HL-60/S4 (cell line): Measurements from ENCODE around the gene TAP2.
"Not testable (repeated sequence)": the region's sequence is repeated elsewhere in the genome, so short reads cannot be mapped to it uniquely, and the experiment has no call there.

Experiments
- in situ Hi-C: fragments of 300-500 bp; cut with MboI; formaldehyde crosslinking; loops from 2 replicates; pipeline ENCODE4 v1.14.3; 2022; ENCODE audit warnings: low sequenced_read_pairs

Gene TAP2

GRCh38 chr6:32838114-32838958, at the start of gene TAP2:
Gene TAP2 (minus strand): TSS chr6:32838739. CDS start chr6:32838233, 506 bp downstream.
- in situ Hi-C loops, result no loop called here

GRCh38 chr6:32887616-32888015, 49.1 kb upstream of the TAP2 start:
- in situ Hi-C loops, result no loop called here

GRCh38 chr6:32886681-32887383, 48.3 kb upstream of the TAP2 start:
- in situ Hi-C loops, result no loop called here

- in situ Hi-C loops, result no loop called here
Measured at GRCh38 chr6:32885698-32886286, 47.3 kb upstream of the TAP2 start.

- in situ Hi-C loops, result no loop called here
Measured at GRCh38 chr6:32883789-32884188, 45.2 kb upstream of the TAP2 start.

GRCh38 chr6:32882879-32883250, 44.3 kb upstream of the TAP2 start:
- in situ Hi-C loops, result no loop called here

- in situ Hi-C loops, result not testable (repeated sequence)
Measured at GRCh38 chr6:32880962-32881361, 42.4 kb upstream of the TAP2 start.

- in situ Hi-C loops, result no loop called here
Measured at GRCh38 chr6:32879691-32880090, 41.2 kb upstream of the TAP2 start.

GRCh38 chr6:32876603-32877002, 38.1 kb upstream of the TAP2 start:
- in situ Hi-C loops, result no loop called here

- in situ Hi-C loops, result not testable (repeated sequence)
Measured at GRCh38 chr6:32873947-32874346, 35.4 kb upstream of the TAP2 start.

GRCh38 chr6:32868257-32868788, 29.8 kb upstream of the TAP2 start:
- in situ Hi-C loops, result no loop called here

GRCh38 chr6:32867554-32868256, 29.2 kb upstream of the TAP2 start:
- in situ Hi-C loops, result no loop called here

GRCh38 chr6:32867022-32867477, 28.5 kb upstream of the TAP2 start:
- in situ Hi-C loops, result no loop called here

GRCh38 chr6:32865724-32866443, 27.3 kb upstream of the TAP2 start:
- in situ Hi-C loops, result no loop called here

- in situ Hi-C loops, result no loop called here
Measured at GRCh38 chr6:32862725-32863124, 24.2 kb upstream of the TAP2 start.

- in situ Hi-C loops, result no loop called here
Measured at GRCh38 chr6:32860674-32861073, 22.1 kb upstream of the TAP2 start.

GRCh38 chr6:32858194-32858593, 19.7 kb upstream of the TAP2 start:
- in situ Hi-C loops, result no loop called here

- in situ Hi-C loops, result no loop called here
Measured at GRCh38 chr6:32857156-32857891, 18.8 kb upstream of the TAP2 start.

GRCh38 chr6:32855467-32856174, 17.1 kb upstream of the TAP2 start:
- in situ Hi-C loops, result no loop called here
